Measurements from ENCODE around the gene ABCB8. TPM values are rescaled to one million over a fixed set of nuclear protein-coding genes. Genes with fewer than 3 reads are reported as not detected.
A peak's percentile ranks its signal among the peaks of the same experiment; 100 is the strongest.

ABCB8 gene
- total and polyA plus RNA-seq, 9 of the 15 experiments (the other 6 are each of a cell fraction or from before 2014, with no cell fraction given) = 7.6 to 106 (median 36.3) TPM

- peak; percentile 83 for TF ChIP-seq REST (IDR thresholded peaks at IDR 0.05; ENCODE audit: borderline replicate concordance)
- TF ChIP-seq REST (CRISPR knock-in tag; IDR thresholded peaks at IDR 0.05; ENCODE audit: low read depth) = peak; percentile 14; the same call in 1 of the 2 replicates
- TF ChIP-seq DPF2 (IDR thresholded peaks at IDR 0.05) = peak; percentile 87; the same call in 1 of the 2 replicates
- peak; percentile 82 for TF ChIP-seq CTCFL (IDR thresholded peaks at IDR 0.05; ENCODE audit: borderline replicate concordance, insufficient read depth, low read depth, low read length, poor library complexity, severe bottlenecking)
- peak; percentile 81 for TF ChIP-seq ARID1B (IDR thresholded peaks at IDR 0.05)
- no peak for TF ChIP-seq BCL6 (CRISPR knock-in tag; IDR thresholded peaks at IDR 0.05)
- TF ChIP-seq ZNF165 (CRISPR knock-in tag; IDR thresholded peaks at IDR 0.05; ENCODE audit: borderline replicate concordance) = no peak
- TF ChIP-seq MXI1 (IDR thresholded peaks at IDR 0.05; ENCODE audit: low read depth, low read length) = no peak
- TF ChIP-seq TRIM28 (IDR thresholded peaks at IDR 0.05) = peak; percentile 55; the same call in 1 of the 2 replicates
- peak in 1 of 2 experiments; percentile 82; a peak in 2 of 4 replicates for TF ChIP-seq KDM4B (IDR thresholded peaks at IDR 0.05; ENCODE audit: borderline replicate concordance in 2 of 2, low read depth in 1 of 2)
- TF ChIP-seq MYNN (IDR thresholded peaks at IDR 0.05) = peak; percentile 80; the same call in 1 of the 2 replicates
- TF ChIP-seq MYNN (CRISPR knock-in tag; IDR thresholded peaks at IDR 0.05) = no peak
- no peak for TF ChIP-seq NKRF (IDR thresholded peaks at IDR 0.05; ENCODE audit: borderline replicate concordance)
- no peak for TF ChIP-seq ESRRB (CRISPR knock-in tag; IDR thresholded peaks at IDR 0.05; ENCODE audit: borderline replicate concordance)
- no peak for TF ChIP-seq RUNX1 (IDR thresholded peaks at IDR 0.05; ENCODE audit: low read depth)
- no peak; the same call in 1 of the 2 replicates for TF ChIP-seq ELF2 (CRISPR knock-in tag; IDR thresholded peaks at IDR 0.05)
Measured at GRCh38 chr7:151017953-151018420, 10.3 kb upstream of the ABCB8 start (continued).

Measured in K562 (cell line).